Sigmoid colon (tissue), 4 donors: ENCODE data around the gene CDAN1.

Experiments
- CTCF ChIP-seq, 4 experiments: fragments of 450-650 bp in 3 of 4; fragments of 200-600 bp in 1 of 4; IDR thresholded peaks; one replicate each; pipeline ENCODE4 v1.5.1; 2016 to 2019; ENCODE audit warnings: antibody characterized with exemption in 4 of 4, mild to moderate bottlenecking in 3 of 4, moderate library complexity in 2 of 4
- POLR2A ChIP-seq, 2 donors: fragments of 450-650 bp; IDR thresholded peaks; one replicate each; pipeline ENCODE4 v1.6.1; 2016; ENCODE audit warnings: antibody characterized with exemption in 2 of 2, mild to moderate bottlenecking in 2 of 2, moderate library complexity in 2 of 2
- POLR2AphosphoS5 ChIP-seq, 4 donors: sonication (generic); formaldehyde crosslinking; IDR thresholded peaks; one replicate each; pipeline ENCODE4 v1.6.1; 2017; ENCODE audit warnings: antibody characterized with exemption in 4 of 4

DNA sequence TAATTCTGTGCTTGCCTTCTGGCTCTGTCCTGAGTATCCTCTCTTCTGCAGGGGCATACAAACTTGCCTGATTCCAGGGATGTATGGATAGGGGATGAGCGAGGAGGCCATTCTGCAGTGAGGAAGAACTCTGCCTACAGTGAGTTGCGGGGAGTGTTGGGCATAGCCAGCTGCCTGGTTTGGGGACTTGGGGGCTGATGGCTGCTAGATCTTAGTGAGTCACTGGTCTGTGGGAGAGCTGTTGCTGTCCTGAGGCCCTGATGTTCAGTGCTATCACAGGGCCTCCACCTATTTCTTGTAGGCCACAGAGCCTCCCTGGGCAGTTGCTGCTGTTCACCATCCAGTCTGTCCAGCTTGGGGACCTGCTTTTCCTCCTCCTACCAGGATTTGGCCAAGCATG, 20.3 kb downstream of the CDAN1 start:
- no peak for TF ChIP-seq CTCF (IDR thresholded peaks at IDR 0.05)
- no peak for TF ChIP-seq POLR2A (IDR thresholded peaks at IDR 0.05)
- no peak for TF ChIP-seq POLR2AphosphoS5 (IDR thresholded peaks at IDR 0.05)
